ENCODE data around the gene VTCN1.

DNA sequence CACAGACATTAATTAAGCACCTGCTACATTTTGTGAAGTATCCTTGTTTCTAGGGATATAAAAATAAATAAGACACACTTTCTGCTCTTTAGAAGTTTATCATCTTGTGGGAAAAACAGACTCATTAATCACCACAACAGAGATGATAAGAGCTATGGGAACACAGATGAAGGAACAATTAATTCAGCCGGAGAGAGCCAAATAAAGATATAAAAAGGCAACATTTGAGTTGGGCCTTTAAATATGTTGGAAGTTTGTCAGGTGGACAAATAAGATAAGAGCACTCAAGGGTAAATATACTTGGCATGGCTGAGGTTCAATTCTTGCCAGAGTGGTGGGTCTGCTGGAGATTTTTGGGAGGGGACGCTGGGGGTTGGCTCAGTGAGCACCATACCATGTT is 34.2 kb upstream of the VTCN1 start:
- TF ChIP-seq, protein P1, sequence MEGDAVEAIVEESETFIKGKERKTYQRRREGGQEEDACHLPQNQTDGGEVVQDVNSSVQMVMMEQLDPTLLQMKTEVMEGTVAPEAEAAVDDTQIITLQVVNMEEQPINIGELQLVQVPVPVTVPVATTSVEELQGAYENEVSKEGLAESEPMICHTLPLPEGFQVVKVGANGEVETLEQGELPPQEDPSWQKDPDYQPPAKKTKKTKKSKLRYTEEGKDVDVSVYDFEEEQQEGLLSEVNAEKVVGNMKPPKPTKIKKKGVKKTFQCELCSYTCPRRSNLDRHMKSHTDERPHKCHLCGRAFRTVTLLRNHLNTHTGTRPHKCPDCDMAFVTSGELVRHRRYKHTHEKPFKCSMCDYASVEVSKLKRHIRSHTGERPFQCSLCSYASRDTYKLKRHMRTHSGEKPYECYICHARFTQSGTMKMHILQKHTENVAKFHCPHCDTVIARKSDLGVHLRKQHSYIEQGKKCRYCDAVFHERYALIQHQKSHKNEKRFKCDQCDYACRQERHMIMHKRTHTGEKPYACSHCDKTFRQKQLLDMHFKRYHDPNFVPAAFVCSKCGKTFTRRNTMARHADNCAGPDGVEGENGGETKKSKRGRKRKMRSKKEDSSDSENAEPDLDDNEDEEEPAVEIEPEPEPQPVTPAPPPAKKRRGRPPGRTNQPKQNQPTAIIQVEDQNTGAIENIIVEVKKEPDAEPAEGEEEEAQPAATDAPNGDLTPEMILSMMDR (IDR thresholded peaks at IDR 0.05), result no peak
- no peak for TF ChIP-seq POLR2AphosphoS5 (IDR thresholded peaks at IDR 0.05)

Data from prostate gland (tissue), 2 donors.